Myocyte (in vitro differentiated cells): ENCODE data around the gene CLDN20. TPM values are rescaled to one million over a fixed set of nuclear protein-coding genes. Genes with fewer than 3 reads are reported as not detected.
A peak's percentile ranks its signal among the peaks of the same experiment; 100 is the strongest.

ENCODE experiments used
- DNase-seq: peaks from one replicate; pipeline ENCODE4 v3.0.0-alpha.2; 2012; ENCODE audit warnings: low read depth
- total RNA-seq: library from RNA; depleted of rRNA; stranded (reverse); fragments of >200 nt; gene quantifications from 2 replicates; pipeline ENCODE4 v1.2.3, GENCODE V29; 2014

The CLDN20 gene
- total RNA-seq, 1 donor from 2014 or later, result 0.45 TPM

GRCh38 chr6:155268088-155268867, 4.5 kb downstream of the CLDN20 start:
- DNase-seq, result peak; percentile 75

- no peak for DNase-seq
Measured at GRCh38 chr6:155269765-155270164, 6.0 kb downstream of the CLDN20 start.

GRCh38 chr6:155270561-155271091, 6.8 kb downstream of the CLDN20 start:
- no peak for DNase-seq

- DNase-seq, result no peak
Measured at GRCh38 chr6:155271145-155271544, 7.3 kb downstream of the CLDN20 start.

GRCh38 chr6:155272353-155273232, 8.8 kb downstream of the CLDN20 start:
- DNase-seq, result no peak

GRCh38 chr6:155273431-155273830, 9.6 kb downstream of the CLDN20 start:
- DNase-seq, result peak; percentile 50

- no peak for DNase-seq
Measured at GRCh38 chr6:155274106-155274505, 10.3 kb downstream of the CLDN20 start.

GRCh38 chr6:155274533-155274932, 10.7 kb downstream of the CLDN20 start:
- no peak for DNase-seq

GRCh38 chr6:155275808-155276480, 12.1 kb downstream of the CLDN20 start:
- no peak for DNase-seq

- DNase-seq, result no peak
Measured at GRCh38 chr6:155276638-155277037, 12.8 kb downstream of the CLDN20 start.

- DNase-seq, result no peak
Measured at GRCh38 chr6:155278319-155279049, 14.7 kb downstream of the CLDN20 start.

- DNase-seq, result no peak
Measured at GRCh38 chr6:155284775-155285174, 21.0 kb downstream of the CLDN20 start.

GRCh38 chr6:155287762-155288161, 23.9 kb downstream of the CLDN20 start:
- no peak for DNase-seq

- DNase-seq, result no peak
Measured at GRCh38 chr6:155290491-155290890, 26.7 kb downstream of the CLDN20 start.

- DNase-seq, result no peak
Measured at GRCh38 chr6:155291291-155291690, 27.5 kb downstream of the CLDN20 start.

GRCh38 chr6:155292711-155293110, 28.9 kb downstream of the CLDN20 start:
- DNase-seq, result no peak

GRCh38 chr6:155297669-155298068, 33.9 kb downstream of the CLDN20 start:
- no peak for DNase-seq

GRCh38 chr6:155301867-155302266, 38.1 kb downstream of the CLDN20 start:
- DNase-seq, result no peak

- DNase-seq, result no peak
Measured at GRCh38 chr6:155303361-155303870, 39.6 kb downstream of the CLDN20 start.

GRCh38 chr6:155306958-155307357, 43.1 kb downstream of the CLDN20 start:
- no peak for DNase-seq

GRCh38 chr6:155309150-155309549, 45.3 kb downstream of the CLDN20 start:
- DNase-seq, result no peak
